Gastroesophageal sphincter (tissue), 3 donors: ENCODE data around the gene KMT2B.

ENCODE experiments used
- EP300 ChIP-seq: sonication (generic); formaldehyde crosslinking; IDR thresholded peaks from one replicate; pipeline ENCODE4 v1.6.1; 2017; ENCODE audit warnings: antibody characterized with exemption, mild to moderate bottlenecking
- POLR2A ChIP-seq, 2 donors: fragments of 450-650 bp; IDR thresholded peaks; one replicate each; pipeline ENCODE4 v1.6.1; 2017; ENCODE audit warnings: antibody characterized with exemption in 2 of 2, mild to moderate bottlenecking in 2 of 2, moderate library complexity in 1 of 2
- POLR2AphosphoS5 ChIP-seq: sonication (generic); formaldehyde crosslinking; IDR thresholded peaks from one replicate; pipeline ENCODE4 v1.6.1; 2017; ENCODE audit warnings: antibody characterized with exemption
- TF ChIP-seq, protein P1 (sequence below), 4 experiments: fragments of 200-600 bp in 2 of 4; fragments of 450-650 bp in 2 of 4; sonication (generic) in 1 of 4; IDR thresholded peaks; one replicate each; pipeline ENCODE4 v1.5.1; 2017 to 2019; ENCODE audit warnings: antibody characterized with exemption in 4 of 4, mild to moderate bottlenecking in 2 of 4, moderate library complexity in 2 of 4

GRCh38 chr19:35775046-35775297 lies 57.2 kb downstream of the KMT2B start:
- TF ChIP-seq, protein P1, sequence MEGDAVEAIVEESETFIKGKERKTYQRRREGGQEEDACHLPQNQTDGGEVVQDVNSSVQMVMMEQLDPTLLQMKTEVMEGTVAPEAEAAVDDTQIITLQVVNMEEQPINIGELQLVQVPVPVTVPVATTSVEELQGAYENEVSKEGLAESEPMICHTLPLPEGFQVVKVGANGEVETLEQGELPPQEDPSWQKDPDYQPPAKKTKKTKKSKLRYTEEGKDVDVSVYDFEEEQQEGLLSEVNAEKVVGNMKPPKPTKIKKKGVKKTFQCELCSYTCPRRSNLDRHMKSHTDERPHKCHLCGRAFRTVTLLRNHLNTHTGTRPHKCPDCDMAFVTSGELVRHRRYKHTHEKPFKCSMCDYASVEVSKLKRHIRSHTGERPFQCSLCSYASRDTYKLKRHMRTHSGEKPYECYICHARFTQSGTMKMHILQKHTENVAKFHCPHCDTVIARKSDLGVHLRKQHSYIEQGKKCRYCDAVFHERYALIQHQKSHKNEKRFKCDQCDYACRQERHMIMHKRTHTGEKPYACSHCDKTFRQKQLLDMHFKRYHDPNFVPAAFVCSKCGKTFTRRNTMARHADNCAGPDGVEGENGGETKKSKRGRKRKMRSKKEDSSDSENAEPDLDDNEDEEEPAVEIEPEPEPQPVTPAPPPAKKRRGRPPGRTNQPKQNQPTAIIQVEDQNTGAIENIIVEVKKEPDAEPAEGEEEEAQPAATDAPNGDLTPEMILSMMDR (IDR thresholded peaks at IDR 0.05): no peak
- TF ChIP-seq POLR2AphosphoS5 (no peak), EP300 (no peak), POLR2A (IDR thresholded peaks at IDR 0.05) (no peak)
